ENCODE data around the gene SNRK. TPM values are rescaled to one million over a fixed set of nuclear protein-coding genes. Genes with fewer than 3 reads are reported as not detected.

The SNRK gene
- total RNA-seq, 2 experiments from 2014 or later, result 215 to 217 TPM

- no peaks in the 10 kb centered on the region for H3K36me3 Mint-ChIP-seq (ENCODE audit: low read depth)
- no peak for DNase-seq
- H3K27ac ChIP-seq (ENCODE audit: low read depth in 1 of 2, low read length in 2 of 2), result no peak overlapping the region
- intact Hi-C loops (cut with DNase I, micrococcal nuclease), result loop anchor here in 1 of 2 experiments (5.0 kb wide), 1 partner anchor 37 kb away; no protein-coding TSS in a partner anchor
- TF ChIP-seq, protein P1, sequence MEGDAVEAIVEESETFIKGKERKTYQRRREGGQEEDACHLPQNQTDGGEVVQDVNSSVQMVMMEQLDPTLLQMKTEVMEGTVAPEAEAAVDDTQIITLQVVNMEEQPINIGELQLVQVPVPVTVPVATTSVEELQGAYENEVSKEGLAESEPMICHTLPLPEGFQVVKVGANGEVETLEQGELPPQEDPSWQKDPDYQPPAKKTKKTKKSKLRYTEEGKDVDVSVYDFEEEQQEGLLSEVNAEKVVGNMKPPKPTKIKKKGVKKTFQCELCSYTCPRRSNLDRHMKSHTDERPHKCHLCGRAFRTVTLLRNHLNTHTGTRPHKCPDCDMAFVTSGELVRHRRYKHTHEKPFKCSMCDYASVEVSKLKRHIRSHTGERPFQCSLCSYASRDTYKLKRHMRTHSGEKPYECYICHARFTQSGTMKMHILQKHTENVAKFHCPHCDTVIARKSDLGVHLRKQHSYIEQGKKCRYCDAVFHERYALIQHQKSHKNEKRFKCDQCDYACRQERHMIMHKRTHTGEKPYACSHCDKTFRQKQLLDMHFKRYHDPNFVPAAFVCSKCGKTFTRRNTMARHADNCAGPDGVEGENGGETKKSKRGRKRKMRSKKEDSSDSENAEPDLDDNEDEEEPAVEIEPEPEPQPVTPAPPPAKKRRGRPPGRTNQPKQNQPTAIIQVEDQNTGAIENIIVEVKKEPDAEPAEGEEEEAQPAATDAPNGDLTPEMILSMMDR (IDR thresholded peaks at IDR 0.05), result no peak
- ATAC-seq (ENCODE audit: poor library complexity), result no peak
- peaks cover 36% of the 10 kb centered on the region for H3K4me1 Mint-ChIP-seq (ENCODE audit: low read depth)
- CTCF ChIA-PET, result interaction anchor here (1.2 kb wide), 1 partner anchor 124 kb away, joined by 3 read pairs; no protein-coding TSS in a partner anchor
- H3K36me3 ChIP-seq (ENCODE audit: insufficient read depth, low read length), result no peaks in the 10 kb centered on the region
- no peaks in the 10 kb centered on the region for H3K9me3 Mint-ChIP-seq
- H3K27ac Mint-ChIP-seq, result no peak overlapping the region
- no peak overlapping the region for H3K4me3 Mint-ChIP-seq
- H3K27me3 Mint-ChIP-seq, result no peaks in the 10 kb centered on the region
- peaks cover 25% of the 10 kb centered on the region for H3K4me1 ChIP-seq (ENCODE audit: insufficient read depth, low read length)
- no peaks in the 10 kb centered on the region for H3K9me3 ChIP-seq (ENCODE audit: control insufficient read depth in 1 of 2, insufficient read depth in 1 of 2, low read length in 2 of 2)
- POLR2A ChIA-PET, result no interaction called here
- H3K4me3 ChIP-seq (ENCODE audit: low read length), result no peak overlapping the region
- no peaks in the 10 kb centered on the region for H3K27me3 ChIP-seq (ENCODE audit: control insufficient read depth in 1 of 2, insufficient read depth in 2 of 2, low read length in 2 of 2)
Observed at GRCh38 chr3:43254125-43254524, 32.2 kb upstream of the SNRK start.

DNA sequence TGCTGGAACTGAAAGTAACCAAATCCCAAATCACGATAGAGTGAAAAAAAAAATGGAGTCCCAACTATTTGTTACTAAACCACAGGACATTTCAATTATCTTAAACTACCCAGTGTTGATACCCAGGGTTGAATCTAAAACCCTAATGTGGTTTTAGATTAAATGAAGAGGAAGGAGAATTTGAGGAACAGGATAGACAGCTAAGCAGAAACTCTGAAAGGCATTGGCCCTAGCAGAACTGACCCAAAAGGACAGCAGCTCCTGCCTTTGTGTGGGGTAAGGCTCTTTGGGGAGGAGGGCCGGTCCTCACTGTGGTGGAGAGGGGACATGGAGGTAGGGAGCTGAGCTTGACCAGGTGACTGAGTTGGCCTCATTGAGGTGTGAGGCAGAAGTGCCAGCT lies 30.7 kb upstream of the SNRK start:
- Histone ChIP-seq H3K4me3 (ENCODE audit: low read length) (no peak overlapping the region), H3K9me3 (ENCODE audit: control insufficient read depth in 1 of 2, insufficient read depth in 1 of 2, low read length in 2 of 2) (no peaks in the 10 kb centered on the region), H3K36me3 (ENCODE audit: insufficient read depth, low read length) (no peaks in the 10 kb centered on the region), H3K27me3 (ENCODE audit: control insufficient read depth in 1 of 2, insufficient read depth in 2 of 2, low read length in 2 of 2) (no peaks in the 10 kb centered on the region), H3K27ac (ENCODE audit: low read depth in 1 of 2, low read length in 2 of 2) (no peak overlapping the region), H3K4me1 (ENCODE audit: insufficient read depth, low read length) (peaks cover 25% of the 10 kb centered on the region)
- H3K27me3 Mint-ChIP-seq, result no peaks in the 10 kb centered on the region
- POLR2A ChIA-PET, result interaction anchor here (1.4 kb wide), 1 partner anchor 41 kb away, joined by 4 read pairs; no protein-coding TSS in a partner anchor
- intact Hi-C loops (cut with DNase I, micrococcal nuclease), result no loop called here
- DNase-seq (no peak), ATAC-seq (ENCODE audit: poor library complexity) (no peak)
- TF ChIP-seq, protein P1 (IDR thresholded peaks at IDR 0.05), result no peak
- no peaks in the 10 kb centered on the region for H3K36me3 Mint-ChIP-seq (ENCODE audit: low read depth)
- H3K4me3 Mint-ChIP-seq, result no peak overlapping the region
- H3K4me1 Mint-ChIP-seq (ENCODE audit: low read depth), result peaks cover 32% of the 10 kb centered on the region
- CTCF ChIA-PET, result no interaction called here
- H3K9me3 Mint-ChIP-seq, result no peaks in the 10 kb centered on the region
- no peak overlapping the region for H3K27ac Mint-ChIP-seq

GRCh38 chr3:43256714-43257461 lies 29.5 kb upstream of the SNRK start:
- no peaks in the 10 kb centered on the region for H3K36me3 ChIP-seq (ENCODE audit: insufficient read depth, low read length)
- CTCF ChIA-PET, result interaction anchor here (0.8 kb wide), 1 partner anchor 246 kb away, joined by 3 read pairs; no protein-coding TSS in a partner anchor
- no peak overlapping the region for H3K27ac Mint-ChIP-seq
- intact Hi-C loops (cut with DNase I, micrococcal nuclease), result no loop called here
- H3K27ac ChIP-seq (ENCODE audit: low read depth in 1 of 2, low read length in 2 of 2), result no peak overlapping the region
- H3K4me1 ChIP-seq (ENCODE audit: insufficient read depth, low read length), result peaks cover 25% of the 10 kb centered on the region
- H3K9me3 ChIP-seq (ENCODE audit: control insufficient read depth in 1 of 2, insufficient read depth in 1 of 2, low read length in 2 of 2), result no peaks in the 10 kb centered on the region
- H3K36me3 Mint-ChIP-seq (ENCODE audit: low read depth), result no peaks in the 10 kb centered on the region
- ATAC-seq (ENCODE audit: poor library complexity) (no peak), DNase-seq (peak in 3 of 14 experiments; percentile 21 to 61 (median 59))
- H3K27me3 Mint-ChIP-seq, result no peaks in the 10 kb centered on the region
- TF ChIP-seq, protein P1 (IDR thresholded peaks at IDR 0.05), result no peak
- H3K4me3 Mint-ChIP-seq, result no peak overlapping the region
- H3K4me3 ChIP-seq (ENCODE audit: low read length), result no peak overlapping the region
- peaks cover 32% of the 10 kb centered on the region for H3K4me1 Mint-ChIP-seq (ENCODE audit: low read depth)
- POLR2A ChIA-PET, result interaction anchor here (0.7 to 1.4 kb wide), 2 partner anchors 39 to 71 kb away, joined by 3 to 4 read pairs; no protein-coding TSS in a partner anchor
- no peaks in the 10 kb centered on the region for H3K9me3 Mint-ChIP-seq
- no peaks in the 10 kb centered on the region for H3K27me3 ChIP-seq (ENCODE audit: control insufficient read depth in 1 of 2, insufficient read depth in 2 of 2, low read length in 2 of 2)

Measured in CD4-positive, alpha-beta T cell (primary cell).